HG03060 (cell line): ENCODE measurements around the gene WIZ.

Experiments
- ATAC-seq: cut with Tn5 transposase; IDR thresholded peaks from one replicate; pipeline ENCODE4 v1.9.1; 2021; ENCODE audit warnings: low read depth, moderate number of reproducible peaks; ENCODE audit not compliant: unreplicated experiment

The WIZ gene

GRCh38 chr19:15432629-15433518 lies 16.9 kb downstream of the WIZ start:
- no peak for ATAC-seq

GRCh38 chr19:15432018-15432494 lies 17.7 kb downstream of the WIZ start:
- no peak for ATAC-seq

GRCh38 chr19:15431396-15432017 lies 18.2 kb downstream of the WIZ start:
- ATAC-seq = no peak

GRCh38 chr19:15430526-15431120 lies 19.1 kb downstream of the WIZ start:
- ATAC-seq = no peak

- ATAC-seq = no peak
Observed at GRCh38 chr19:15429825-15430467, 19.8 kb downstream of the WIZ start.

GRCh38 chr19:15428956-15429824 lies 20.6 kb downstream of the WIZ start:
- no peak for ATAC-seq

- ATAC-seq = no peak
Observed at GRCh38 chr19:15427991-15428471, 21.7 kb downstream of the WIZ start.

GRCh38 chr19:15427350-15427700 lies 22.4 kb downstream of the WIZ start:
- ATAC-seq = no peak

- no peak for ATAC-seq
Observed at GRCh38 chr19:15426485-15427349, 23.0 kb downstream of the WIZ start.

- no peak for ATAC-seq
Observed at GRCh38 chr19:15425321-15425950, 24.3 kb downstream of the WIZ start.

- ATAC-seq = no peak
Observed at GRCh38 chr19:15424692-15425272, 25.0 kb downstream of the WIZ start.

- no peak for ATAC-seq
Observed at GRCh38 chr19:15424121-15424520, 25.6 kb downstream of the WIZ start.

- ATAC-seq = no peak
Observed at GRCh38 chr19:15423130-15423529, 26.6 kb downstream of the WIZ start.

GRCh38 chr19:15422296-15423075 lies 27.3 kb downstream of the WIZ start:
- ATAC-seq = no peak

GRCh38 chr19:15421721-15422260 lies 28.0 kb downstream of the WIZ start:
- no peak for ATAC-seq

- ATAC-seq = no peak
Observed at GRCh38 chr19:15421136-15421695, 28.5 kb downstream of the WIZ start.
